ENCODE measurements around the gene OGDHL. TPM values are rescaled to one million over a fixed set of nuclear protein-coding genes. Genes with fewer than 3 reads are reported as not detected.

OGDHL gene
- total and polyA plus RNA-seq, 2 of the 13 experiments (the other 11 are each of a cell fraction or from before 2014, with no cell fraction given) = 3.0 to 9.8 TPM

- no peak for TF ChIP-seq SOX13 (IDR thresholded peaks at IDR 0.05)
- no peak for TF ChIP-seq SOX13 (CRISPR knock-in tag; conservative IDR thresholded peaks at IDR 0.05 in 1 of 2, IDR thresholded peaks at IDR 0.05 in 1 of 2)
- no peak for TF ChIP-seq ZFP37 (CRISPR knock-in tag; IDR thresholded peaks at IDR 0.05; ENCODE audit: borderline replicate concordance)
These were observed 25.5 kb downstream of the OGDHL start (continued) for GRCh38 chr10:49736564-49737113.

- FAIRE-seq (no peak), DNase-seq (ENCODE audit: low spot score) (no peak), ATAC-seq (no peak)
- Histone ChIP-seq H3K27me3 (ENCODE audit: control insufficient read depth in 1 of 2, insufficient read depth in 2 of 2, low read length in 2 of 2) (no peaks in the 10 kb centered on the region), H3K4me1 (ENCODE audit: insufficient read depth, low read length) (no peaks in the 10 kb centered on the region), H3K4me2 (ENCODE audit: low read depth, low read length) (no peak overlapping the region), H3K36me3 (replicated peaks in 1 of 2; ENCODE audit: control insufficient read depth in 1 of 2, insufficient read depth in 2 of 2, low read length in 2 of 2) (no peaks in the 10 kb centered on the region), H2AFZ (ENCODE audit: low read length) (no peak overlapping the region), H3K4me3 (replicated peaks in 1 of 3; ENCODE audit: insufficient read depth in 1 of 3, low read depth in 2 of 3, low read length in 3 of 3) (no peak overlapping the region), H3K9me3 (ENCODE audit: low read length) (no peaks in the 10 kb centered on the region), H4K20me1 (ENCODE audit: insufficient read depth, low read length) (no peaks in the 10 kb centered on the region), H3K27ac (ENCODE audit: extremely low read length, insufficient read depth, low read length) (no peak overlapping the region), H3K9ac (ENCODE audit: insufficient read depth, low read depth, low read length) (no peak overlapping the region), H3K79me2 (ENCODE audit: insufficient read depth, low read length) (no peaks in the 10 kb centered on the region)
- in situ Hi-C loops (cut with HindIII; ENCODE audit: extremely low pct_ligation_motif_present, low pct_unique_long_range_greater_than_20kb) (no loop called here), intact Hi-C loops (cut with micrococcal nuclease; ENCODE audit: unreplicated experiment) (no loop called here)
- CTCF ChIA-PET (ENCODE audit: low intra/inter-chr PET ratio, low total read pairs) = no interaction called here
- BruUV-seq (replicated peaks) = no TSS peak
- POLR2A ChIA-PET = no interaction called here
- 89% methylated on average over 11 of the region's 23 CpGs for WGBS (ENCODE audit: low lambda C conversion rate)
- TF ChIP-seq ZNF235 (CRISPR knock-in tag; IDR thresholded peaks at IDR 0.05; ENCODE audit: borderline replicate concordance) (no peak), RFXANK (CRISPR knock-in tag; IDR thresholded peaks at IDR 0.05) (no peak), ZNF496 (CRISPR knock-in tag; IDR thresholded peaks at IDR 0.05; ENCODE audit: insufficient replicate concordance) (no peak), SETDB1 (CRISPR knock-in tag; IDR thresholded peaks at IDR 0.05; ENCODE audit: borderline replicate concordance) (no peak), ZNF558 (CRISPR knock-in tag; IDR thresholded peaks at IDR 0.05; ENCODE audit: borderline replicate concordance) (no peak), ZNF775 (CRISPR knock-in tag; IDR thresholded peaks at IDR 0.05; ENCODE audit: borderline replicate concordance) (no peak), KLF11 (CRISPR knock-in tag; IDR thresholded peaks at IDR 0.05) (no peak), ZFP1 (CRISPR knock-in tag; IDR thresholded peaks at IDR 0.05) (no peak), GABPA (IDR thresholded peaks at IDR 0.05; ENCODE audit: low read depth, low read length) (no peak), GABPA (CRISPR knock-in tag; IDR thresholded peaks at IDR 0.05; ENCODE audit: low read depth) (no peak), NCOA1 (CRISPR knock-in tag; IDR thresholded peaks at IDR 0.05) (no peak), ZMAT3 (CRISPR knock-in tag; conservative IDR thresholded peaks at IDR 0.05) (no peak), LRRFIP1 (CRISPR knock-in tag; conservative IDR thresholded peaks at IDR 0.05) (no peak), ZMYM2 (CRISPR knock-in tag; IDR thresholded peaks at IDR 0.05) (no peak), BATF2 (CRISPR knock-in tag; IDR thresholded peaks at IDR 0.05) (no peak)
- TF ChIP-seq, protein P1, sequence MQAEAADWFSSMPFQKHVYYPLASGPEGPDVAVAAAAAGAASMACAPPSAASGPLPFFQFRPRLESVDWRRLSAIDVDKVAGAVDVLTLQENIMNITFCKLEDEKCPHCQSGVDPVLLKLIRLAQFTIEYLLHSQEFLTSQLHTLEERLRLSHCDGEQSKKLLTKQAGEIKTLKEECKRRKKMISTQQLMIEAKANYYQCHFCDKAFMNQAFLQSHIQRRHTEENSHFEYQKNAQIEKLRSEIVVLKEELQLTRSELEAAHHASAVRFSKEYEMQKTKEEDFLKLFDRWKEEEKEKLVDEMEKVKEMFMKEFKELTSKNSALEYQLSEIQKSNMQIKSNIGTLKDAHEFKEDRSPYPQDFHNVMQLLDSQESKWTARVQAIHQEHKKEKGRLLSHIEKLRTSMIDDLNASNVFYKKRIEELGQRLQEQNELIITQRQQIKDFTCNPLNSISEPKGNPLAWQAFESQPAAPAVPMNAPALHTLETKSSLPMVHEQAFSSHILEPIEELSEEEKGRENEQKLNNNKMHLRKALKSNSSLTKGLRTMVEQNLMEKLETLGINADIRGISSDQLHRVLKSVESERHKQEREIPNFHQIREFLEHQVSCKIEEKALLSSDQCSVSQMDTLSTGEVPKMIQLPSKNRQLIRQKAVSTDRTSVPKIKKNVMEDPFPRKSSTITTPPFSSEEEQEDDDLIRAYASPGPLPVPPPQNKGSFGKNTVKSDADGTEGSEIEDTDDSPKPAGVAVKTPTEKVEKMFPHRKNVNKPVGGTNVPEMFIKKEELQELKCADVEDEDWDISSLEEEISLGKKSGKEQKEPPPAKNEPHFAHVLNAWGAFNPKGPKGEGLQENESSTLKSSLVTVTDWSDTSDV (CRISPR knock-in tag; IDR thresholded peaks at IDR 0.05) = no peak
These were observed 26.1 kb downstream of the OGDHL start for GRCh38 chr10:49735848-49736563.
